DMS153 (cell line): ENCODE data around the gene IFIT5.
A peak's percentile ranks its signal among the peaks of the same experiment; 100 is the strongest.
"Not testable (repeated sequence)": the region's sequence is repeated elsewhere in the genome, so short reads cannot be mapped to it uniquely, and the experiment has no call there.

Source experiments
- DNase-seq: peaks from one replicate; lab custom pipeline; 2025; lab: John Stamatoyannopoulos, UW

The IFIT5 gene

GRCh38 chr10:89414146-89414878, at the start of gene IFIT5:
TSS of gene IFIT5 (plus strand) at chr10:89414568. CDS start at chr10:89414799, 231 bp downstream.
- DNase-seq, result peak; percentile 44

GRCh38 chr10:89367529-89367928, 46.8 kb upstream of the IFIT5 start:
- no peak for DNase-seq

GRCh38 chr10:89368129-89368528, 46.2 kb upstream of the IFIT5 start:
- no peak for DNase-seq

- no peak for DNase-seq
Measured at GRCh38 chr10:89369156-89370105, 44.9 kb upstream of the IFIT5 start.

- no peak for DNase-seq
Measured at GRCh38 chr10:89371079-89371478, 43.3 kb upstream of the IFIT5 start.

- no peak for DNase-seq
Measured at GRCh38 chr10:89371987-89372386, 42.4 kb upstream of the IFIT5 start.

GRCh38 chr10:89373916-89374711, 40.3 kb upstream of the IFIT5 start:
- DNase-seq, result peak; percentile 85

- DNase-seq, result no peak
Measured at GRCh38 chr10:89374713-89375141, 39.6 kb upstream of the IFIT5 start.

- no peak for DNase-seq
Measured at GRCh38 chr10:89377705-89378637, 36.4 kb upstream of the IFIT5 start, which contains the start of gene IFIT1B. TSS of gene IFIT1B (plus strand) at chr10:89378056. CDS start at chr10:89378136, 80 bp downstream.

GRCh38 chr10:89379103-89379502, 35.3 kb upstream of the IFIT5 start:
- DNase-seq, result no peak

- no peak for DNase-seq
Measured at GRCh38 chr10:89382757-89383156, 31.6 kb upstream of the IFIT5 start.

GRCh38 chr10:89384474-89385340, 29.7 kb upstream of the IFIT5 start:
- DNase-seq, result no peak

GRCh38 chr10:89388806-89389205, 25.6 kb upstream of the IFIT5 start:
- DNase-seq, result no peak

GRCh38 chr10:89389254-89389653, 25.1 kb upstream of the IFIT5 start:
- peak; percentile 30 for DNase-seq

- DNase-seq, result no peak
Measured at GRCh38 chr10:89390476-89391225, 23.7 kb upstream of the IFIT5 start.

- DNase-seq, result not testable (repeated sequence)
Measured at GRCh38 chr10:89391226-89391576, 23.2 kb upstream of the IFIT5 start.

GRCh38 chr10:89391907-89392756, 22.2 kb upstream of the IFIT5 start, which contains the start of gene IFIT1:
TSS of gene IFIT1 (plus strand) at chr10:89392623. CDS start at chr10:89392713, 90 bp downstream.
- peak; percentile 55 for DNase-seq

- DNase-seq, result no peak
Measured at GRCh38 chr10:89392974-89393373, 21.4 kb upstream of the IFIT5 start.
